OCI-LY3 (cell line): ENCODE data around the gene KRTAP5-6.

ENCODE experiments used
- H2AFZ ChIP-seq: fragments of 200-600, 300-600 bp; shearing (Covaris generic); 2 replicates; pipeline ENCODE4 v1.6.0; 2014; ENCODE audit warnings: antibody characterized with exemption, low read depth, low read length
- H3K27ac ChIP-seq: fragments of 200-600, 300-600 bp; sonication (generic); 2 replicates; pipeline ENCODE4 v1.5.1; 2014; ENCODE audit warnings: mild to moderate bottlenecking, low read length, moderate library complexity, mixed read lengths
- H3K27me3 ChIP-seq: fragments of 200-600, 300-600 bp; sonication (generic); 2 replicates; pipeline ENCODE4 v1.6.1; 2014; ENCODE audit warnings: low read depth, low read length, mixed read lengths
- H3K36me3 ChIP-seq: fragments of 200-600, 300-600 bp; sonication (generic); replicated peaks from 2 replicates; pipeline ENCODE3; 2014; ENCODE audit warnings: low read depth, low read length, mixed read lengths
- H3K4me1 ChIP-seq: fragments of 300-600, 200-600 bp; sonication (generic); 2 replicates; pipeline ENCODE4 v1.6.1; 2014; ENCODE audit warnings: low read length, mixed read lengths
- H3K4me2 ChIP-seq: fragments of 200-600, 300-600 bp; sonication (generic); 2 replicates; pipeline ENCODE4 v1.6.1; 2014; ENCODE audit warnings: low read length, mixed read lengths
- H3K4me3 ChIP-seq: fragments of 300-600, 200-600 bp; sonication (generic); 2 replicates; pipeline ENCODE4 v1.5.1; 2014; ENCODE audit warnings: antibody characterized with exemption, mild to moderate bottlenecking, low read length, moderate library complexity
- H3K79me2 ChIP-seq: fragments of 300-600, 200-600 bp; shearing (Covaris generic); 2 replicates; pipeline ENCODE4 v1.6.1; 2014; ENCODE audit warnings: mild to moderate bottlenecking, low read length, mixed read lengths
- H3K9ac ChIP-seq: fragments of 300-600, 200-600 bp; shearing (Covaris generic); 2 replicates; pipeline ENCODE4 v1.6.0; 2014; ENCODE audit warnings: mild to moderate bottlenecking, low read length, moderate library complexity
- H3K9me3 ChIP-seq: fragments of 200-600, 300-600 bp; shearing (Covaris generic); 2 replicates; pipeline ENCODE4 v1.6.1; 2014; ENCODE audit warnings: low read length, mixed read lengths; ENCODE audit not compliant: insufficient read depth
- H4K20me1 ChIP-seq: fragments of 200-600, 300-600 bp; sonication (generic); 2 replicates; pipeline ENCODE4 v1.6.1; 2016; ENCODE audit warnings: low read length, mixed read lengths; ENCODE audit not compliant: insufficient read depth
- CTCF ChIP-seq: fragments of 200-600, 300-600 bp; sonication (generic); IDR thresholded peaks from 2 replicates; pipeline ENCODE4 v1.5.1; 2014; ENCODE audit warnings: antibody characterized with exemption, low read length, low read depth
- EZH2phosphoT487 ChIP-seq: fragments of 200-600 bp; shearing (Covaris generic); IDR thresholded peaks from 2 replicates; pipeline ENCODE4 v1.6.1; 2018; ENCODE audit warnings: antibody characterized with exemption, mixed run types, low read depth

KRTAP5-6 gene

DNA sequence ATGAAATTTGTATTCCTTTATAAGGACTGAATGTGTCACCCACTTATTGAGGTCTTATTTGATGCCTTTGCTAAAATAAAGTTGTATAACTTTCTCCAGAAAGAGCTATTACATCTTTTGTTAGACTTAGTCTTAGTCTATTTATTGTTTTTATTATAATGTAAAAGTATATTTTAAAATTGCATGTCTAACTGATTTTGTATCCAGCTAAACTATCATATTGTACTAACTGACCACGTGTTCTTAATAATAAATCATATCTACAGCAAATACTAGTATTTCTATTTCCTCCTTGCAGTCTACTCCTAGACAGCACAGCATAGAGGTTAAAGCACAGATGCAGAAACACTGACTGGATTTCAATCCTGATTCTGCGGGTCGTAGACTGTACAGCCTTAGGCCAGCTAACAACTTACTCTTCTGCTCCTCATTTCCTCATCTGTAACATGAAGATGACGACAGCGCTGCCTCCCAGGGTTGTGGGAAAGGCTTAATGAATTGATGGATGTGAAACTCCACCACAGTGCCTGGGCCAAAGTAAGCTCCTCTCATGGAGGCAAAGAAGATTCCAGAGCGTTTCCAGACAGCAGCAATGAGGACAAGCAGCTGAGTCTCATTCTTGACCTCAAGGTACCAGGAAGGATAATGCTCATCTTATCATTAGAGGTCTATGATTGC, 40.2 kb downstream of the KRTAP5-6 start:
- no peaks in the 10 kb centered on the region for H3K79me2 ChIP-seq
- no peak overlapping the region for H3K4me3 ChIP-seq
- H3K9me3 ChIP-seq = peaks cover 4% of the 10 kb centered on the region; the same call in 1 of the 2 replicates
- H3K36me3 ChIP-seq = no peaks in the 10 kb centered on the region
- H3K9ac ChIP-seq = no peak overlapping the region
- no peak overlapping the region for H2AFZ ChIP-seq
- H4K20me1 ChIP-seq = no peaks in the 10 kb centered on the region
- no peaks in the 10 kb centered on the region for H3K4me1 ChIP-seq
- H3K27ac ChIP-seq = no peak overlapping the region
- TF ChIP-seq EZH2phosphoT487 (no peak), CTCF (no peak)
- H3K4me2 ChIP-seq = no peak overlapping the region
- peaks cover 4% of the 10 kb centered on the region; the same call in 1 of the 2 replicates for H3K27me3 ChIP-seq

DNA sequence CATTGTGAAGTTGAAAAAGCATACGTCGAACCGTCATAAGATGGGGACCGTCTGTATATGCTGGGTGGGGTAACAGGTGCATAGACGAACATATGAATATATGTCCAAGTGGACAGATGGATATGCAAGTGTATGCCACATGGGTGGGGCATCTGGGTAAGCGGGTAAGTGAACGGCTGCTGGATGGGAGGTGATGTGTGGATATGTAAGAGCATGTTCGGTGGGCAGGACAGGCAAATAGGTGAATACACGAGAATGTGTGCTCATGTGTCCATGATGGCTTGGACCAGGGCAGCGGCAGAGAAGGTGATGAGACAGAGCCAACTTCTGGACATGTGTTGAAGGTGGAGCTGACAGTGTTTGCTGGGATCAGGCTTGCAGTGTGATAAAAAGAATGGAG, 41.4 kb downstream of the KRTAP5-6 start:
- H3K4me3 ChIP-seq = no peak overlapping the region
- no peak overlapping the region for H3K4me2 ChIP-seq
- H2AFZ ChIP-seq = no peak overlapping the region
- no peak for TF ChIP-seq EZH2phosphoT487
- TF ChIP-seq CTCF = no peak
- peaks cover 4% of the 10 kb centered on the region; the same call in 1 of the 2 replicates for H3K9me3 ChIP-seq
- H3K27ac ChIP-seq = no peak overlapping the region
- peaks cover 4% of the 10 kb centered on the region; the same call in 1 of the 2 replicates for H3K27me3 ChIP-seq
- H3K9ac ChIP-seq = no peak overlapping the region
- no peaks in the 10 kb centered on the region for H3K4me1 ChIP-seq
- H3K79me2 ChIP-seq = no peaks in the 10 kb centered on the region
- no peaks in the 10 kb centered on the region; the same call in 1 of the 2 replicates for H4K20me1 ChIP-seq
- H3K36me3 ChIP-seq = no peaks in the 10 kb centered on the region

DNA sequence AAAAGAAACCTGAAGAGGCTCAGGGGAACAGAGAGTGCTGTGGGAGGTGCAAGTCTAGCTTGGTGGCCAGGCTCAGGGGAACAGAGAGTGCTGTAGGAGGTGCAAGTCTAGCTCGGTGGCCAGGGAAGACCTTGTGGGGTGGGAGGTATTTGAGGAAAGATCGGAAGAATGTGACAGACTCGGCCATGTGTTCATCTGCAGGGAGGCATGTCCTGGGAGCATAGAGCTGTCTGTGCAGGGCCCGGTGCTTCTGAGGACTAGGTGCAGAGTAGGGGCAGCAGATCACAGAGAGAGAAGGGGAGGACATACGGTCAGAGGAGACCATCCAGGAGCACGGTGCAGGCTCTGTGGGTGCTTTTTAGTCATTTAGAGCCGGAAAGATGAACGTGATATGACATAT, 42.6 kb downstream of the KRTAP5-6 start:
- Histone ChIP-seq H2AFZ (no peak overlapping the region), H3K4me3 (no peak overlapping the region), H3K79me2 (no peaks in the 10 kb centered on the region), H3K36me3 (no peaks in the 10 kb centered on the region), H3K9ac (no peak overlapping the region), H3K4me2 (no peak overlapping the region), H3K27me3 (peaks cover 4% of the 10 kb centered on the region; the same call in 1 of the 2 replicates), H3K4me1 (no peaks in the 10 kb centered on the region), H3K27ac (no peak overlapping the region), H3K9me3 (peaks cover 4% of the 10 kb centered on the region; the same call in 1 of the 2 replicates), H4K20me1 (no peaks in the 10 kb centered on the region; the same call in 1 of the 2 replicates)
- TF ChIP-seq EZH2phosphoT487 = no peak
- no peak for TF ChIP-seq CTCF

DNA sequence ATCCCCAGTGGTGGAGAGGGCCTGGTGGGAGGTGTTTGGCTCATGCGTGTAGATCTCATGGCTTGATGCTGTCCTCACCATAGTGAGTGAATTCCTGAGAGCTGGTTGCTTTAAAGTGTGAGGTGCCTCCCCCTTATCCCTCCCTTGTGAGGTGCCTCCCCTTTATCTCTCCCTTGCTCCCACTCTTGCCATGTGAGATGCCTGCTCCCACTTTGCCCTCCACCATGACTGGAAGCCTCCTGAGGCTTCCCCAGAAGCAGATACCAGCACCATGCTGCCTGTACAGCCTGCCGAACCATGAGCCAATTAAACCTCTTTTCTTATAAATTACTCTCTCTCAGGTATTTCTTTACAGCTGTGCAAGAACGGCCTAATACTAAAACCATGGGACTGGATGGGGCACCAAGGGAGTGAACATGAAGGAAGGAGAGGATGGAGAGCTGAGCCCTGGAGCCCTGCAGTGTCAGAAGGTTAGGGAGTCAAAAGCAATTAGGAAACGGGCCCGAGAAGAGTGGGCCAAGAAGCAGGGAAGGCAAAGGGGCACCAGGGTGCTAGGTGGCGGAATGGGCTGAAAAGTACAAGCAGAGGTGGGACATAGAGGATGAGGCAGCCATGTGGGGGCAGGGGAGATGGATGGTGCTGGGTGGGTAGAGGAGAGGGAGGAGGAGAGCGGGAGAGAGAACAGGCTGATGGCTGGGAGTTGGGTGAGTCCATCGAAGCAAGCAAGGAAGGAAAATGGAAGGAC, 44.0 kb downstream of the KRTAP5-6 start:
- TF ChIP-seq CTCF (no peak), EZH2phosphoT487 (no peak)
- Histone ChIP-seq H3K27me3 (peaks cover 4% of the 10 kb centered on the region; the same call in 1 of the 2 replicates), H4K20me1 (no peaks in the 10 kb centered on the region; the same call in 1 of the 2 replicates), H2AFZ (no peak overlapping the region), H3K4me1 (no peaks in the 10 kb centered on the region), H3K4me3 (no peak overlapping the region), H3K79me2 (no peaks in the 10 kb centered on the region), H3K9ac (no peak overlapping the region), H3K9me3 (peaks cover 4% of the 10 kb centered on the region; the same call in 1 of the 2 replicates), H3K4me2 (no peak overlapping the region), H3K36me3 (no peaks in the 10 kb centered on the region), H3K27ac (no peak overlapping the region)
